Stimulated activated CD8-positive, alpha-beta memory T cell treated with anti-CD3 and anti-CD28 coated beads, Interleukin-12 subunit alpha, Interleukin-12 subunit beta, amount 100 ng/mL, for 24 hours (primary cell): ENCODE data around the gene PER2.

Experiments used
- DNase-seq: peaks from one replicate; pipeline ENCODE4 v3.0.0-alpha.2; 2020; ENCODE audit errors: extremely low read depth

PER2 gene

DNA sequence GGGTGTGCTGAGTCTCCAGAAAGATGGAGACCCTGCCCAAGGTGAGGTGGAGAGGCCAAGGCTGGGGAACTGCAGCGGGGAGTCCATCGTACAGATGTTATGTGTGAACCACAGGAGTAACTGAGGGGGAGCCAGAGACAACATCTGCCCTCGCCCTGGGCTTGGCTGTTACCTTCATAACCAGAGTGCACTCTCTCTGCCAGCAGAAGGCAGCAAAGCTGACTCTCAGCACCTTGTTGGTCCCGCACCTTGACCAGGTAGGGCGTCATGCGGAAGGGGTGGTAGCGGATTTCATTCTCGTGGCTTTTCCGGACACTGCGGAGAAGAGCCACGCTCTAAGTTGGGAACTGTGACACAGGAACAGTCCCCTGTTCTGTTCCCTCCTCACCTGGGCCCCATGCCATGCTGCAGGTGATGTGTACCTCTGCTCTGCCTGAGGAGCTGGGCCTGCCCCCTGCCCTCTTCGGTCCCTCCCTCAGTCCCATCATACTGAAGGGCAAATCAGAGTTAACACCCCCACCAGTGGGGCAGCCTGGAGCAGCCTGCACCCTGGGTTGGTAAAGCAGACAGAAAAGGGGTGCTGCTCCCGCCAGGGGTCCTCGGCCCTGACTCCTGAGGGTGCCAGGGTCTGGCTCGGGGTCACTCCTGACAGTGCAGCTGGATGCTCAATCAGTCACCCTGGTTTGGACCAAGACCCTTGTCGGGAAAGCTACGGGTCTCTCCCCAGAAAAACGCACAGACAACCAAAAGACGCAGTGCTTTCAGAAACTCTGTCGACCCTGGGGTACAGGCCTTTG lies 20.3 kb downstream of the PER2 start:
- no peak for DNase-seq

GRCh38 chr2:238267341-238267710 lies 21.1 kb downstream of the PER2 start:
- DNase-seq, result no peak

- no peak for DNase-seq
These were observed 22.8 kb downstream of the PER2 start for GRCh38 chr2:238265605-238266004.

DNA sequence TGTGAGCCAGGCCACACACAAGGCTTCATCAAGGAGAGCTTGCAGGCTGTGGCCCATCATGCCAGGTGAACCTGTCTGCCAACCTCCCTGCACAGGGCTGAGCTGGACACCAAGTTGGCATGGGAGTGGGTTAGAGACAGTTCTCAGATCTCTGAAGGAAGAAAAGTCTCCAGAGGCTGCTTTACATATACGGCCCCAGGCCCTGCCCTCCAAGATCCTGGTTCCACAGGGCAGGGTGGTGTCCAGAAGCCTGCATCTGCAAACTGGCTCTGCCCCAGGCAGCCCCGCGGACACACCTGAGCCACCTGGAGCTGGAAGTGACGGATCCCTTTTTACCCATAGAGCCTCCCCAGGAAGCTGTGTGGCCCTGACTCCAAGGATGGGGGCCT lies 24.3 kb downstream of the PER2 start:
- DNase-seq, result no peak

DNA sequence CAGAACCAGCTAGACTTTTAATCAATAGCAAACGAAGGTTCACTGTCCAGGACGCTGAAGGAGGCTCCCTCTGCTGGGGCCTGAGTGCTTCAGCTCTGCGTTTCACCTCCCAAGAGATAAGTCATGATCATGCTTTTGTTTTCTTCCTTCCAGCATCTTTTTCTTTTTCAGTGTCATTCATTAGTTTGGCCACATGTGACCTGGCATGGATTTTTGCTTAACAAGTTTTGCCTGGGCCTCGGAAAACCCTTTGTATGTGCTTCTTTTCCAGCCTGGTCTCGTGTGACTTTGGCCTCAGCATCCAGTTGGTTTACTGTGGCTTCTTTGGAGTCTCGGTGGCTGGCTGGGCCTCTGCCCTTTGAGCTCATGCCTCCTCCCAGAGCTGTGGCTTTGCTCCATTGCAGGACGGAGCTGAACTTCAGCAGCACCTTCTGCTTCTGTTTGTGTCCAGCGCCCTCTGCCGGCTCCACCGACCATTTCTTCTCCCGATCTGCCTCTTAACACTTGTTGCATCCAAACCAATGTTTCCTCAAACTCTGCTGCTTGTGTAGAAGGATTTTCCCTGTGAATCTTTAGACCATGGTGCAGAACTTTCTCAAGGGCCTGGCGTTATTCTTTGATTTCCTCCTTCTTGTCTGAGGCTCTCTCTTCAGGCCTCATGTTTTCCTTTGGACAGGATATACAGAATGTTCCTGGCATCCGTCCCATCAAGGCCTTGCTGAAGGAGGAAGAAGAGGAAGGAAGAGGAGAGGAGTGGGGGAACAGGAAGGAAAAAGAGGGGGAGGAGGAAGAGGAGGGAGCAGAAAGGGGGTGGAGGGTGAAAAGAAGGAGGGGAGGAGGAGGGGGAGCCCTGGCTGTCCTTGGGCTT lies 25.0 kb downstream of the PER2 start:
- no peak for DNase-seq

DNA sequence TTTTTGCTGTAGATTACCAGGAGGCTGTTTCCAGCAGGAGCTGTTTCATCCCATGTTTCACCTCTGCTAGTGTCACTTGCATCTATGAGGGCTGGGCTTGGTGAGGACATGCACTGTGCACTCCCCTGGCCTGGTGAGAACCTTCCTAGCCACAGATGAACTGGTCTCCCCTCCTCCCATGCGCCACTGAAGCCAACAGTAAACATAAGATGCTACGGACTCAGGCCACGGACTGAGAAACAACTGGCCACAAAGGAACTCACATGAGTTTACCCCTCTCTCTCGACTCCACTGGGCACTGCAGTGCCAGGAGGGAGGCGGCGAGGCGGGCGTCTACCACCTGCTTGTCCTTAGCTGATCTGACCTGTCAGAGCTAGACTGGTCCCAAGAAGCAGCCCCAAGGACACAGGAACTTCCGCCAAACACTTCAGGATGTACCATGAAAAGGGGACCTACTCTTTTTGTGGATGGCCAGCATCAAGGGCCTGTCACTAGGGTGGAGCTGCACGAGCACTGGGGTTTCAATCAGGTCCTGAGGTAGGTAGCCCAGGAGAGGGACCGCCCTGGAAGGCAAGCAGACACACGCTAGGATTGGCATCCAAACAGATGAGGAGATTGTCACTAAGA lies 25.8 kb downstream of the PER2 start:
- DNase-seq, result no peak

- no peak for DNase-seq
These were observed 26.6 kb downstream of the PER2 start for GRCh38 chr2:238261718-238262375.

GRCh38 chr2:238260883-238261282 lies 27.5 kb downstream of the PER2 start:
- DNase-seq, result no peak

DNA sequence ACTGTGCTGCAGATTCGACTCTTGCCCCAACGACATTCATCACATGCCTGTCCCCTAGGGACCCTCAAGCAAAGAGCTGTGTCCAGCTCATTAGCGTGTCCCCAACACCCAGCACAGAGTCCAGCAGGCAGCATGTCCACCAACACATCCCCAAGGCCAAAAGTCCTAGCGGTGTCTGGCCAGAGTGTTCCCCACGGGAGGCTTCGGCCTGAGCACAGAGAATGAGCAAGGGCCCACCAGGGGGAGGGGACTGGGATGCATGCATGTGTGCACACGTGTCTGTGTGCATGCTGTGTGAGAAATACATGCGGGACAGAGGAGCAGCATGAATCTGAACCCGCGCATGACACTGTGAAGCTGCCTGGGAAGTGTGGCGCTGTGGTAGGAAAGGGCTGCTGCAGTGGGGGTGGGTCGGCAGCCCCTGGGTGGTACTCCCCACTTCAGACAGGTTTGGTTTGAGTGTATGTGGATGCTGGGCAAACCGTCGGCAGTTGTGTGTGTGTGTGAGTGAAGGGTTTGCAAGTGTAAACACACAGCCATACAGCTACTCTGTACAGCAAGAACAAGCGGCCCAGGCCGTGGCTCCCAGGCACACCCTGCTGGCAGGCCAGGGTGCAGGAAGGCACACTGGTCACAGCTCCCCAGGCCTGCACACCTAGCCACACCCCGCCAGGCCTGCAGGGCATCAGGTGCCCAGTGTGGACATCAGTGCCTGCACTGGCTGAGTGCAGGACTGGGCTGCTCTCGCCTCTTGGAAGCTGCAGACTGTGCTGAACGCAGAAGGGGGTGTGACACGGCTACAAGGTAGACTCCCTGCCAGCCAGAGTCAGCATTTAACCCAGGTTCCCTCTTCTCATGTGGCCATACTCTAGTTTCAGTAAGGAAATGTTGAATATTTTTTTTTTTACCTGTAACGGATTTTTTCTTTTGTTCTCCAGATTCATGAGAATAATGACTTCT lies 29.1 kb downstream of the PER2 start:
- no peak for DNase-seq

GRCh38 chr2:238257786-238258700 lies 30.4 kb downstream of the PER2 start:
- no peak for DNase-seq

DNA sequence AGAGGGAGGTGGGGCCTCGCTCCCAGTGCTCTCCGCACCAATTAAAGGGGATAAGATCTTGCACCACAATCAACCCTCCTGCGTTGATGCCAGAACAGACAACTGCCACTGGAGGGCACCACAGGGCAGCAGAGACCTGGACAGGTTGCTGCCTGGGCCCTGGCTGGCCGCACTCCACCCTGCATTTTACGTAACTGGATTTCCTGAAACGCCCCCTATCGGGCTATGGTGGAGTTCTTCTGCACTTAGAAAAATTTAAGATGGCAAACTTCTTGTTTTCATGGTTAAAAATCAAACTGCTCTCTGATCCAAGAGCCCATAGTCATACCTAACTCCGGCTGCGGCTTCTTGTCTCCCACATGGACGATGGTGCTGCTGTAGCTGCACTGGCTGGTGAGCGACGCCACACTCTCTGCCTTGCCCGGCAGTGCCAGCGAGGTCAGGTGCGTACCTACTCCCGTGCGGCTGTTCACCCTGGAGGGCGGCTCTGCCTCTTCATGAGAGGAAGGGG lies 31.8 kb downstream of the PER2 start:
- no peak for DNase-seq

GRCh38 chr2:238256111-238256510 lies 32.3 kb downstream of the PER2 start:
- no peak for DNase-seq

- no peak for DNase-seq
These were observed 32.8 kb downstream of the PER2 start for GRCh38 chr2:238255636-238256035.

DNA sequence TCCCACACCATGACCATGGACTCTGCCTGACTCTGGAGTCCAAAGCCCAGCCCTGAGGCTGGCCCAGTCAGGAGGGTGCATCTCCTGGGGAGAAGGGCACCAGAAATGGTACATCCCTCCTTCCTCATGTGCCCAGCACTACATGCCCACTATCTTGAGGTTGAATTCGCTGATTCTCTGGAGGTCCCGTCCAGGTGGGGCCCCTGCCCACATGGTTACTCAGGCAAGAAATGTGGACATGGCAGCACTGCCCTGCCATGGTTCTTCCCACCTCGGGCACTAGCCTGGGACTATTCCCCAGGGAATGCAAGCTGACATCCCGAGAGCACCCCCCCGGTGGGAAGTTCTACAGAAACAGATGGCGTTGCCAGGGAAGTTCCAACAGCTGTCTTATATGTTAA lies 33.3 kb downstream of the PER2 start:
- DNase-seq, result no peak

- no peak for DNase-seq
These were observed 34.2 kb downstream of the PER2 start for GRCh38 chr2:238254095-238254723.

- no peak for DNase-seq
These were observed 35.4 kb downstream of the PER2 start for GRCh38 chr2:238252766-238253630.

DNA sequence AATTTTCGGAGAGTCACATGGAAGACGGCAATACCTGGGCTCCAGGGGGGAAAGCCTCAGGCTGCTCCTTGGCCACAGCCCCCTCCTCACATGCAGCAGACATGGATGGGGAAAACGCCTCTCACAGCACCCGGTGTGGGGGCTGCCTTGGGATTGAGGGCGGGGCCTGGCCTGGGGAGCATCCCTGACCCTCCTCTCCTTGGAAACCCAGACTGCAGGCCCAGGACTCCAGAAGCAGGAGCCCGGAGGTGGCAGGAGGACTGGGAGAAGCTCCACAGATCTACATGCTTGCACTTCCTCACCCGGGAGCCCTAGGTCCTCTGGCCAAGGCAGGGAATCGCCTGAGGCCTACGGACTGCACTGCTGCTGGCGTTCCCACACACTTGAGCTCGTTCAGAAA lies 36.4 kb downstream of the PER2 start:
- no peak for DNase-seq

- DNase-seq, result no peak
These were observed 37.1 kb downstream of the PER2 start for GRCh38 chr2:238251331-238251730.
